Ectodermal cell (in vitro differentiated cells): ENCODE results near the gene SDK2.

Experiments
- H3K27ac ChIP-seq: 2 replicates; pipeline ENCODE4 v1.7.0; 2013; ENCODE audit warnings: mild to moderate bottlenecking, low read depth, low read length; ENCODE audit not compliant: insufficient read depth, poor library complexity, severe bottlenecking
- H3K27me3 ChIP-seq: 2 replicates; pipeline ENCODE4 v1.7.0; 2013; ENCODE audit warnings: mild to moderate bottlenecking, low read length; ENCODE audit not compliant: insufficient read depth, control insufficient read depth, poor library complexity, severe bottlenecking
- H3K36me3 ChIP-seq: one replicate; pipeline ENCODE4 v1.7.0; 2013; ENCODE audit warnings: low read length; ENCODE audit not compliant: control insufficient read depth, insufficient read depth
- H3K4me1 ChIP-seq: one replicate; pipeline ENCODE4 v1.7.0; 2013; ENCODE audit warnings: low read length; ENCODE audit not compliant: control insufficient read depth, insufficient read depth
- H3K4me3 ChIP-seq: 2 replicates; pipeline ENCODE4 v1.7.0; 2013; ENCODE audit warnings: low read depth, low read length, control low read depth; ENCODE audit not compliant: insufficient read depth
- H3K9me3 ChIP-seq: 2 replicates; pipeline ENCODE4 v1.7.0; 2013; ENCODE audit warnings: mild to moderate bottlenecking, low read length, moderate library complexity; ENCODE audit not compliant: control insufficient read depth
- WGBS, 2 experiments: methylation state at CpG; one replicate each; pipeline ENCODE4 v1.1.7; 2013; ENCODE audit warnings: missing lambda C conversion rate in 2 of 2; 5-methylcytosine and 5-hydroxymethylcytosine counted together

SDK2 gene

DNA sequence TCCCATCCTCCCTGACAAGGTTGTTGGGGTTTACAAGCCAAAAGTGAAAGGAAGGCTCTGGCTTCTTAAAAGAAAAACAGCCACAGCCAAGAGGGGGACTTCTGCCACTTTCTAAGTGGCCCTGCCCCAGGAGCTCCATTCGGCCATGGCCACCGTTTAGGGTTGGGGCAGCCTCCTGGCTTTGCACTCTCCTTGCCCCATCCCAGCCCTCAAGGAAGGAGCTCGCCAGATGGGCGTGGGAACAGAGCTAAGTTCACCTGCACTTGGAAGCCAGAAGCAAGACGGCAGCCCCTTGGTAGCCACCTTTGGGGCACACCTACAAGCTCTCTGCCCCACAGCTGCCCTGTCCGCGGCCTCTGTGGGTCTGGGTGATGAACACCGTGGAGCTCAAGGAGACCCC is 210.1 kb downstream of the SDK2 start:
- H3K4me1 ChIP-seq = peaks cover 11% of the 10 kb centered on the region
- H3K9me3 ChIP-seq = no peaks in the 10 kb centered on the region
- WGBS, 2 experiments = 93 to 95% methylated on average over 8 of the region's 8 CpGs
- no peak overlapping the region for H3K4me3 ChIP-seq
- peaks cover 32% of the 10 kb centered on the region for H3K36me3 ChIP-seq
- H3K27ac ChIP-seq = no peak overlapping the region
- no peaks in the 10 kb centered on the region for H3K27me3 ChIP-seq

DNA sequence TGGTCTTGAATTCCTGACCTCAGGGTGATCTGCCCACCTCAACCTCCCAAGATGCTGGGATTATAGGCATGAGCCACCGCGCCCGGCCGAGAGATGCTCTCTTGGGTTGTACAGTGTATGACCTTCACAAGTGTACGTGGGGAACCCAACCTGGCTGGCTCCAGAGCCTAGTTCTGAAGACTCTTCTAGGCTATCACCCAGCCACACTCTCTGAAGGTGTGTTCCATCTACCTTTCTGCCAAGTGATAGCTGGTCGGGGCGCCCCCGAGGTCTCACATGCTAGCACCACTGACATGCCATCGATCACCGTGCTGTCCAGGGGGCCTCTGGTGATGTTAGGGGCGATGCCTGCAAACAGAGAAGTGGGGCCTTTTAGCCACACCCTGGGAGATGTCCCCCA is 210.7 kb downstream of the SDK2 start:
- Histone ChIP-seq H3K27me3 (no peaks in the 10 kb centered on the region), H3K4me1 (peaks cover 11% of the 10 kb centered on the region), H3K4me3 (no peak overlapping the region), H3K36me3 (peaks cover 32% of the 10 kb centered on the region), H3K9me3 (no peaks in the 10 kb centered on the region), H3K27ac (no peak overlapping the region)
- WGBS, 2 experiments = 97% methylated on average over 11 of the region's 11 CpGs

DNA sequence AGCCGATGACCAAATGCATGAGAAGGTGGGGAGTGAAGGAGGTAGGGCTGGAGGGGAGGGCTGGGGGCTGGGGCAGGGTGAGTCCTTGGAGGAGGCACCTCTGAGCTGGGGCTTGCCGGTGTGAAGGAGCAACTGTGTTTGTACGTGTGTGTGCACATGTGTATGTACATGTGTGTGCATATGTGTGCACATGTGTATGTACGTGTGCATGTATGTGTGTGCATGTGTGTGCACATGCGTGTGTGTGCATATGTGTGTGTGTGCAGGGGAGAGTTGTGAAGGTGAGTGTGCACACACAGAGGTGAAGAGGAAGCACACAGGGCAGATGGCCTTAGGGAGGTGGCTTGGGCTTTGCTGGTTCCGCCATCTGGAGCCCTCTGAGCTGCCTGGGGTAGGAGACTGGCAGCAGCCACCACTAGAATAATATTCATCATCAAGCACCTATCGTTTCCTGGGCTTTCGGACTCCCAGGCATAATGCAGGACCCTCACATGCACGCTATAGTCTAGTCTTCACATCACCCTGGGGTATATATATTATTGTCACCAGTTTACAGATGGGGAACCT is 211.5 kb downstream of the SDK2 start:
- WGBS, 2 experiments = 94 to 95% methylated on average over 9 of the region's 9 CpGs
- peaks cover 37% of the 10 kb centered on the region for H3K36me3 ChIP-seq
- no peaks in the 10 kb centered on the region for H3K27me3 ChIP-seq

DNA sequence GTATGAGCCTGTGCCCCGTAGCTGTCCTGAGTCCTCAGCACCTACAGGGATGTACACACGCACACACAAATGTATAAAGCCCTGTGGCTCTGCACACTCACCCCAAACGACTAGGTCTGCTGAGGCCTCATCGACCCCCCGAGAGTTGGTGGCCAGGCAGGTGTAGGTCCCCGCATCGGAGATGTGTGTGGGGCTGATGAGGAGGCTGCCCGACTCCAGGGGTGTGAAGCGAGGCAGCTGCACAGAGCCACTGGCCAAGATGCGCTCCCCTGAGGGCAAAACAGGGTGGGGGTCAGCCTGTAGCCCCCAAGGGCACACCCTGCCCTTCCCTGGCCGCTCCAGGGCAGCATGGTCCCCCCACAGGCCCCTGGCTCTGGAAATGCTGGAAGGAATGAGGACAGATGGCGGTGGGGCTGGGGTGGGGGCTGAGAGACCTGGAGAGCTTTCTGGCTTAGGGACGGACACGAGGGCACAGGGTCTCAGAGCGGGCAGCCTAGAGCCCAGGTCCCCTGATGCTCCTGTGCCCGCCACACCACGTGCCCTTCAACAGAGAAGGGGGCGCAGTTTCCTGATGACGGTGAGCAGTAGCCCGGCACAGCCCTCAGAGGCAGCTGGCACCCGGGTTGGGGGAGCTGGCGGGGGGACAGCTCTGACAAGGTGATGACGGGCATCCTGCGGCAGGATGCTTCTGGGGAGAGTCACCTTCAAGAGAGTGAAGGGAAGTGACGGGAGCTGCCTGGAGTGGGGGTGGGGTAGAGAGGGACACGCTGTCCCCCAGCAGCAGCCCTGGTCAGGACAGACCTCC is 212.6 kb downstream of the SDK2 start:
- WGBS, 2 experiments = 94 to 95% methylated on average over 26 of the region's 26 CpGs
- Histone ChIP-seq H3K27me3 (no peaks in the 10 kb centered on the region), H3K4me1 (peaks cover 11% of the 10 kb centered on the region), H3K4me3 (no peak overlapping the region), H3K27ac (no peak overlapping the region), H3K9me3 (no peaks in the 10 kb centered on the region), H3K36me3 (peaks cover 42% of the 10 kb centered on the region)

More for the DNA sequence above, 211.5 kb downstream of the SDK2 start:
- Histone ChIP-seq H3K27ac (no peak overlapping the region), H3K9me3 (no peaks in the 10 kb centered on the region), H3K4me3 (no peak overlapping the region), H3K4me1 (peaks cover 11% of the 10 kb centered on the region)

- Histone ChIP-seq H3K27ac (no peak overlapping the region), H3K4me3 (no peak overlapping the region), H3K27me3 (no peaks in the 10 kb centered on the region), H3K9me3 (no peaks in the 10 kb centered on the region), H3K4me1 (peaks cover 11% of the 10 kb centered on the region), H3K36me3 (peaks cover 46% of the 10 kb centered on the region)
- 86 to 89% methylated on average over 8 of the region's 8 CpGs for WGBS, 2 experiments
These were observed 213.4 kb downstream of the SDK2 start for GRCh38 chr17:73430848-73431247.

- peaks cover 11% of the 10 kb centered on the region for H3K4me1 ChIP-seq
- H3K9me3 ChIP-seq = no peaks in the 10 kb centered on the region
- 90 to 91% methylated on average over 9 of the region's 9 CpGs for WGBS, 2 experiments
- H3K36me3 ChIP-seq = peaks cover 50% of the 10 kb centered on the region
- no peak overlapping the region for H3K4me3 ChIP-seq
- H3K27ac ChIP-seq = no peak overlapping the region
- H3K27me3 ChIP-seq = no peaks in the 10 kb centered on the region
These were observed 214.0 kb downstream of the SDK2 start for GRCh38 chr17:73430165-73430680.

DNA sequence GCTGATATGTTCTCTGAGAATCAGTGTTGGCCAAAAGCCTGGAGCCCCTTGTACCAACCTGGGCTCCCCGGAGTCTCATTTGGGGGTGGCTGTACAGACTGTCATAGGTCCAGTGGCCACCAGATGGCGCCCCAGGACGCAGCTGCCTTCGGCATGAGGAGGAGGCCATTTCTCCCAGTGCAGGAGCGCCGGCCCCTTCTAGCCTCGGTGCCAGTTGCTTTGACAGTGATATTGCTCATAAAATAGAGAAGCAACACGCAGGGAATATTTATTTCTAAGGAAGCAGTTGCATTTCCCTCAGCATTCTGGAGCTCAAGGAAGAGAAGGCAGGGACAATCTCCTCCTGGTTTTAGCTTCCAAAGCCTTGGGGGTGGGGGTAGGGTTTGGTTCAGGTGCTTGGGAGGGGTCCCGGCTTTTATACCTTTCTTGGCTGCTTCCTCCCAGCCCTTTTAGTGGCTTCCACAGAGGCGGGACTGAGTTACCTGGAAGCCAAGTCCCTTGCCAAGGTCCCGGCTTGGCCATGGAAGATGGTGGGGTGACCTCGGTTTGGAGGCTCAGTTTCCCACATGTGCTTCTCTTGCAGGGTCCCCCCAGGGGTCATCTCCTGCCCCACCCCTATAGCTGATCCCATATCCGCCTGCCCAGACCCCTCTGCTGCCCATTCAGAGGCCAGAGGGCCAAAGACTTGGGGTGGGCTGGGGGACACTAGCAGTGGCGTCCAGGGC is 214.6 kb downstream of the SDK2 start:
- Histone ChIP-seq H3K27me3 (no peaks in the 10 kb centered on the region), H3K36me3 (peaks cover 50% of the 10 kb centered on the region), H3K27ac (no peak overlapping the region), H3K4me3 (no peak overlapping the region), H3K4me1 (peaks cover 11% of the 10 kb centered on the region), H3K9me3 (no peaks in the 10 kb centered on the region)
- WGBS, 2 experiments = 43 to 46% methylated on average over 14 of the region's 14 CpGs

- Histone ChIP-seq H3K27me3 (no peaks in the 10 kb centered on the region), H3K4me1 (peaks cover 11% of the 10 kb centered on the region), H3K27ac (no peak overlapping the region), H3K9me3 (no peaks in the 10 kb centered on the region), H3K4me3 (no peak overlapping the region), H3K36me3 (peaks cover 49% of the 10 kb centered on the region)
These were observed 217.0 kb downstream of the SDK2 start for GRCh38 chr17:73427198-73427597.

GRCh38 chr17:73424571-73424970 is 219.7 kb downstream of the SDK2 start:
- Histone ChIP-seq H3K27me3 (no peaks in the 10 kb centered on the region), H3K4me3 (no peak overlapping the region), H3K9me3 (no peaks in the 10 kb centered on the region), H3K4me1 (peaks cover 2% of the 10 kb centered on the region), H3K36me3 (peaks cover 56% of the 10 kb centered on the region), H3K27ac (no peak overlapping the region)
- 81 to 93% methylated on average over 6 of the region's 6 CpGs for WGBS, 2 experiments

- Histone ChIP-seq H3K4me1 (no peaks in the 10 kb centered on the region), H3K27ac (no peak overlapping the region), H3K9me3 (no peaks in the 10 kb centered on the region), H3K36me3 (peaks cover 51% of the 10 kb centered on the region), H3K4me3 (no peak overlapping the region), H3K27me3 (no peaks in the 10 kb centered on the region)
- WGBS, 2 experiments = 96% methylated on average over 19 of the region's 19 CpGs
These were observed 220.4 kb downstream of the SDK2 start for GRCh38 chr17:73423806-73424205.
